Mucosa of stomach (tissue), 1 donor: ENCODE data around the gene STK24.

Experiments
- H3K27me3 ChIP-seq: one replicate; pipeline ENCODE4 v1.7.0; 2013; ENCODE audit warnings: mild to moderate bottlenecking, low read length; ENCODE audit not compliant: control insufficient read depth, insufficient read depth
- H3K36me3 ChIP-seq: one replicate; pipeline ENCODE4 v1.7.0; 2013; ENCODE audit warnings: low read length; ENCODE audit not compliant: control insufficient read depth, insufficient read depth
- H3K4me1 ChIP-seq: one replicate; pipeline ENCODE4 v1.7.0; 2013; ENCODE audit warnings: mild to moderate bottlenecking, low read length; ENCODE audit not compliant: control insufficient read depth, insufficient read depth
- H3K4me3 ChIP-seq: one replicate; pipeline ENCODE4 v1.7.0; 2013; ENCODE audit warnings: low read length
- H3K9ac ChIP-seq: one replicate; pipeline ENCODE4 v1.7.0; 2013; ENCODE audit warnings: mild to moderate bottlenecking, low read length, moderate library complexity
- H3K9me3 ChIP-seq: one replicate; pipeline ENCODE4 v1.7.0; 2013; ENCODE audit warnings: mild to moderate bottlenecking, low read length, moderate library complexity; ENCODE audit not compliant: control insufficient read depth
- donor health status: Pancreatic carcinoma.

The STK24 gene

GRCh38 chr13:98451676-98452470 is 125.0 kb downstream of the STK24 start:
- Histone ChIP-seq H3K9me3 (no peaks in the 10 kb centered on the region), H3K36me3 (peaks cover 8% of the 10 kb centered on the region), H3K9ac (no peak overlapping the region), H3K27me3 (no peaks in the 10 kb centered on the region), H3K4me3 (no peak overlapping the region), H3K4me1 (peaks cover 10% of the 10 kb centered on the region)

- Histone ChIP-seq H3K4me3 (no peak overlapping the region), H3K4me1 (peaks cover 15% of the 10 kb centered on the region), H3K9me3 (no peaks in the 10 kb centered on the region), H3K36me3 (peaks cover 8% of the 10 kb centered on the region), H3K27me3 (no peaks in the 10 kb centered on the region), H3K9ac (no peak overlapping the region)
Observed at GRCh38 chr13:98450539-98451111, 126.3 kb downstream of the STK24 start.

GRCh38 chr13:98450026-98450425 is 126.9 kb downstream of the STK24 start:
- Histone ChIP-seq H3K9ac (no peak overlapping the region), H3K36me3 (peaks cover 8% of the 10 kb centered on the region), H3K27me3 (no peaks in the 10 kb centered on the region), H3K4me3 (no peak overlapping the region), H3K4me1 (peaks cover 21% of the 10 kb centered on the region), H3K9me3 (no peaks in the 10 kb centered on the region)

DNA sequence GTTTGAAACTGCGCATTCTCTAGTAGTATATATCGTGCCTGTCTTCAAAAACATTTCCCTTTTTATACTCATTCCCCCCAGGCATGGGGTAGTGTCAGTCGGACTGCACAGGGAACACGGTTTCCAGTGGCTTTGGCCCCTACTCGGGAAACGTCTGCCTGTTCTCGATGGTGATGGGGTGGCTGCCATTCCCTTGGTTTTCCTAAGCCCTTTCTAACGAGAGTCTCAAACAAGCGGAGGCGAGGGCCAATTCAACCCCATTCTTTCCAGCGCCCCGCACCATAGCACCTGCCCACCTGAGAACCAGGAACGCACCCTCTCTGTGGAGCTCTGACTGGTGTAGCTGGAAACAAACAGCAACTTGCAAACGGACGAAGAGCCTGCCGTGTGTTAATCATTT is 127.6 kb downstream of the STK24 start:
- Histone ChIP-seq H3K9ac (no peak overlapping the region), H3K4me3 (no peak overlapping the region), H3K9me3 (no peaks in the 10 kb centered on the region), H3K27me3 (no peaks in the 10 kb centered on the region), H3K4me1 (peaks cover 14% of the 10 kb centered on the region), H3K36me3 (peaks cover 8% of the 10 kb centered on the region)

- Histone ChIP-seq H3K9ac (no peak overlapping the region), H3K4me3 (no peak overlapping the region), H3K4me1 (peaks cover 12% of the 10 kb centered on the region), H3K36me3 (peaks cover 8% of the 10 kb centered on the region), H3K9me3 (no peaks in the 10 kb centered on the region), H3K27me3 (no peaks in the 10 kb centered on the region)
Observed at GRCh38 chr13:98448642-98448928, 128.3 kb downstream of the STK24 start.

GRCh38 chr13:98447881-98448641 is 128.8 kb downstream of the STK24 start:
- no peak overlapping the region for H3K4me3 ChIP-seq

DNA sequence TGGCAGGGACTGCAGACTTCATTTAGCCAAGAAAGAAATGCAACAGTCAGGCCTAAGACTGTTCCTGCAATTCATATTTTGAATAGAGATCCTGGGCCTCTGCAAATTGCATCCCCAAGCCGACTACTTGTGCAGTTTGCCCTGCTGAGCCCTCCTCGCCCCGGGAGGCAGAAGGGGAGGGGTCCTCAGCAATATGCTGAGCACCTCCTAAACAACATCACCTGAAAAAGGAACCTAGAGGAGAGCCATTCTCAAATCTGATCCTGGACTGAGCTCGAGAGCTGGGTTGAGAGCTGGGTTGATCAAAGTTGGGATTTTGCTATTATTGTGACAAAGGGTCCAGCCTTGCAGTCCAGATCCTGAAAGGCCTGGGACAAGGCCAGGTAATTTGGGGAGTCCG is 129.8 kb downstream of the STK24 start:
- Histone ChIP-seq H3K4me1 (peaks cover 12% of the 10 kb centered on the region), H3K27me3 (no peaks in the 10 kb centered on the region), H3K9me3 (no peaks in the 10 kb centered on the region), H3K4me3 (no peak overlapping the region), H3K9ac (no peak overlapping the region), H3K36me3 (peaks cover 5% of the 10 kb centered on the region)

More at GRCh38 chr13:98447881-98448641, 128.8 kb downstream of the STK24 start:
- Histone ChIP-seq H3K9me3 (no peaks in the 10 kb centered on the region), H3K27me3 (no peaks in the 10 kb centered on the region), H3K36me3 (peaks cover 5% of the 10 kb centered on the region), H3K9ac (no peak overlapping the region), H3K4me1 (peaks cover 12% of the 10 kb centered on the region)

- no peak overlapping the region for H3K9ac ChIP-seq
- peaks cover 12% of the 10 kb centered on the region for H3K4me1 ChIP-seq
- H3K36me3 ChIP-seq, result no peaks in the 10 kb centered on the region
- no peaks in the 10 kb centered on the region for H3K9me3 ChIP-seq
- no peak overlapping the region for H3K4me3 ChIP-seq
- H3K27me3 ChIP-seq, result no peaks in the 10 kb centered on the region
Observed at GRCh38 chr13:98446234-98446621, 130.7 kb downstream of the STK24 start.

DNA sequence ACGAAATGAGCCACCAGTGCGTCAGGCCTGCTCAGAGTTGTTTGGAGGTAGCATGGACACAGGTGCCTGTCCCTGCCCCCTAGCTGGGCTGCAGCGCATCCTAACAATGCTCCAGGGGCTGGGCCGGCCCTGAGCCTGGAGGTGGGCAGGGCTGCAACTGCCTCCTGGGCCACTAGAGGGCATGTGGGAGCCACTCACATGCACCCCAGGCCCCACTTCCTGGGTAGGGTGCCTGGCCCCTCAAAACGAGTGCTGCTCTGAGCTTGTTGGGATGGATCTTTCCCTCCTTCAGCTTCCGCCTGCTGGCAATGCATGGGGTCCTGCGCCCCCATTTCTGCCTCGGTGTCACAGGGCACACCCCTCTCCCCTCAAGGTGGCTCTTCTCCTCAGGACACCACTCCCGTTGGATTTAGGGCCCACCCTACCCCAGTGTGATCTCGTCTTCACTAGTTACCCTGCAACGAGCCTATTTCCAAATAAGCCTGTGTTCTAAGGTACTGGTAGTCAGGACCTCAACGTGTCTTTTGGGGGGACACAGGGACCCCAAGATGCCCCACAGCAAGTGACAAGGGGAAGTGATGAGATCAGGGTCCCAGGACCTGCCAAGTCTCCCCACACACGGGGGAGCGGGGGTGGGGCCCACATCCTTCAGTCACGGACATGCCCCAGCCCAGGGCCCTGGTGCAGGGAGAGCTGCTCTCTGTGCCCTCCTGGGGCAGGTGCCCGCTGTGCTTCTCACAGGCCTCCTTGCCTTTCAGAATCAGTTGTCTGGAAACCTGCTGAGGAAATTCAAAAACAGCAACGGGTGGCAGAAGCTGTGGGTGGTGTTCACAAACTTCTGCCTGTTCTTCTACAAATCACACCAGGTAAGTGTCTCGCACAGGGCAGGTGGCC is 131.3 kb downstream of the STK24 start:
- no peaks in the 10 kb centered on the region for H3K27me3 ChIP-seq
- H3K9me3 ChIP-seq, result no peaks in the 10 kb centered on the region
- no peak overlapping the region for H3K9ac ChIP-seq
- no peaks in the 10 kb centered on the region for H3K36me3 ChIP-seq
- H3K4me3 ChIP-seq, result no peak overlapping the region
- peaks cover 12% of the 10 kb centered on the region for H3K4me1 ChIP-seq

DNA sequence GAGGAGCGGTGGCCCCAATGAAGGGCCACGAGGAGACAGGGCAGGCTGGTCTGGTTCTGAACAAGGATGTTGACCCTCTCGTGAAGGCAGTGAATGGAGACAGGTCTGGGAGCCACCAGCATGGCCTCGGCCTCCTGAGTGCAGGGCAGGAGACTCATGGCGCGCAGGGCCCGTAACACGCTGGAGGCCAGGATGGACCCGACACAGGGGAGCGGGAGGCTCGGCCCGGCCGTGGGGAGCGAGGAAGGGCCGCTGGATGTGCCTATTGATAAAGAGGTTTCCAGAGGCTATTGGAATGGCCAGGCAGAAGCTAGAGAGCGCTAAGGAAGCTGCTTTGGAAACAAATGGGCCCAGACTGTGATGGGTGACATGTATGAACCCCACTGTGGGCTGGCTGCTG is 132.5 kb downstream of the STK24 start:
- Histone ChIP-seq H3K27me3 (no peaks in the 10 kb centered on the region), H3K9ac (no peak overlapping the region), H3K4me1 (peaks cover 12% of the 10 kb centered on the region), H3K9me3 (no peaks in the 10 kb centered on the region), H3K36me3 (no peaks in the 10 kb centered on the region), H3K4me3 (no peak overlapping the region)

DNA sequence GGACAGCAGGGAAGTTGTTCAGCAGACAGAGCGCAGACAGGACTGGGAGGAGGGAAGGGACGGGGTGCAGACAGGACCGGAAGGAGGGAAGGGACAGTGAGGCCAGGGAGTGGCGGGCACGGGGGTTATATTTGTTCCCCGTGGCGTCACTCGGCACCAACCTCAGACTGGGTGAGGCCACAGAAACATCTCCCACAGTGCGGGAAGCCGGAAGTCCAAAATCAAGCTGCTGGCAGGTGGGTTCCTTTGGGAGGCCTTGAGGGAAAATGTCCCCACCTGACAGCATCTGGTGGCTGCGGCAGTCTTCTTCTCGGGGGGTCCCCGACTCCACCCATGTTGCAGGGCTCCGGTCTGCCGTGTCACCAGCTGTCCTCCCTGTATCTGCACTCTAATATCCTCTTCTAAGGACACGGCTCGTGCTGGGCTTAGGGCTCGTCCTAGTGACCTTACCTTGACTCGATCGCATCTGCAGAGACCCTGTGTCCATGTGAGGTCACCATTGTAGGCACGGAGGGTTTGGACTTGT is 133.0 kb downstream of the STK24 start:
- Histone ChIP-seq H3K4me1 (peaks cover 12% of the 10 kb centered on the region), H3K9ac (no peak overlapping the region), H3K9me3 (no peaks in the 10 kb centered on the region), H3K4me3 (no peak overlapping the region), H3K27me3 (no peaks in the 10 kb centered on the region), H3K36me3 (no peaks in the 10 kb centered on the region)
